Uterus (tissue), 2 donors: ENCODE results near the gene RNF169.

Experiments used
- POLR2A ChIP-seq, 2 donors: fragments of 450-650 bp; IDR thresholded peaks; one replicate each; pipeline ENCODE4 v1.6.1; 2016; ENCODE audit warnings: antibody characterized with exemption in 2 of 2, mild to moderate bottlenecking in 1 of 2, moderate library complexity in 1 of 2
- TF ChIP-seq, protein P1 (sequence below), 4 experiments: fragments of 200-600 bp in 2 of 4; fragments of 450-650 bp in 2 of 4; sonication (generic) in 2 of 4; IDR thresholded peaks; one replicate each; pipeline ENCODE4 v1.5.1; 2016 to 2019; ENCODE audit warnings: antibody characterized with exemption in 4 of 4, mild to moderate bottlenecking in 2 of 4, moderate library complexity in 1 of 4

DNA sequence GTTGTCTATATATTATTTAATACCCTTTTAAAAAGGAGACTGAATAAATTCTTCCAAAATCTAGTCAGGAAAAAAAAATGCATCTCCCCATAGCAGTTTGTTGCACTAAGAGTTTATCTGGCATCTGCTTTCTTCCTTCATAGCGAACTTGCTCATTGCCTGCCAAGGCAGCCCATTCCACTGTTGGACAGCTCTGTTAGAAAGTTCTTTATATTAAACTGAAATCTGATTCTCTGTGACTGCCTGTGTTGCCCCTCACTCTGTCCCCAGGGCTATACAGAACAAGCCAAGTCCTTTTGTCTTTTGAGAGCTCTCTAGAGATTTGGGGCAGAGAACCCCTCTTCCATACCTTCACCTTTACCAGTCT lies 14.1 kb upstream of the RNF169 start:
- TF ChIP-seq, protein P1, sequence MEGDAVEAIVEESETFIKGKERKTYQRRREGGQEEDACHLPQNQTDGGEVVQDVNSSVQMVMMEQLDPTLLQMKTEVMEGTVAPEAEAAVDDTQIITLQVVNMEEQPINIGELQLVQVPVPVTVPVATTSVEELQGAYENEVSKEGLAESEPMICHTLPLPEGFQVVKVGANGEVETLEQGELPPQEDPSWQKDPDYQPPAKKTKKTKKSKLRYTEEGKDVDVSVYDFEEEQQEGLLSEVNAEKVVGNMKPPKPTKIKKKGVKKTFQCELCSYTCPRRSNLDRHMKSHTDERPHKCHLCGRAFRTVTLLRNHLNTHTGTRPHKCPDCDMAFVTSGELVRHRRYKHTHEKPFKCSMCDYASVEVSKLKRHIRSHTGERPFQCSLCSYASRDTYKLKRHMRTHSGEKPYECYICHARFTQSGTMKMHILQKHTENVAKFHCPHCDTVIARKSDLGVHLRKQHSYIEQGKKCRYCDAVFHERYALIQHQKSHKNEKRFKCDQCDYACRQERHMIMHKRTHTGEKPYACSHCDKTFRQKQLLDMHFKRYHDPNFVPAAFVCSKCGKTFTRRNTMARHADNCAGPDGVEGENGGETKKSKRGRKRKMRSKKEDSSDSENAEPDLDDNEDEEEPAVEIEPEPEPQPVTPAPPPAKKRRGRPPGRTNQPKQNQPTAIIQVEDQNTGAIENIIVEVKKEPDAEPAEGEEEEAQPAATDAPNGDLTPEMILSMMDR (IDR thresholded peaks at IDR 0.05) = no peak
- no peak for TF ChIP-seq POLR2A (IDR thresholded peaks at IDR 0.05)
